ENCODE results near the gene STX5. TPM values are rescaled to one million over a fixed set of nuclear protein-coding genes. Genes with fewer than 3 reads are reported as not detected.
A peak's percentile ranks its signal among the peaks of the same experiment; 100 is the strongest.
"Not testable (repeated sequence)": the region's sequence is repeated elsewhere in the genome, so short reads cannot be mapped to it uniquely, and the experiment has no call there.

Gene STX5
- total RNA-seq, 1 donor from 2014 or later, result 25.1 TPM

GRCh38 chr11:62854013-62854824 lies 22.4 kb upstream of the STX5 start:
- no peak for ATAC-seq

- ATAC-seq, result no peak
Measured at GRCh38 chr11:62853279-62853965, 21.6 kb upstream of the STX5 start.

- ATAC-seq, result no peak
Measured at GRCh38 chr11:62852523-62853188, 20.8 kb upstream of the STX5 start.

GRCh38 chr11:62851807-62852522 lies 20.1 kb upstream of the STX5 start:
- ATAC-seq, result no peak

GRCh38 chr11:62850911-62851806 lies 19.3 kb upstream of the STX5 start:
- no peak for ATAC-seq

GRCh38 chr11:62847767-62848314 lies 16.0 kb upstream of the STX5 start:
- no peak for ATAC-seq

GRCh38 chr11:62846177-62846576 lies 14.3 kb upstream of the STX5 start:
- no peak for ATAC-seq

- no peak for ATAC-seq
Measured at GRCh38 chr11:62844154-62844553, 12.3 kb upstream of the STX5 start.

- ATAC-seq, result no peak
Measured at GRCh38 chr11:62843466-62843865, 11.6 kb upstream of the STX5 start.

- not testable (repeated sequence) for ATAC-seq
Measured at GRCh38 chr11:62842891-62843290, 11.0 kb upstream of the STX5 start.

GRCh38 chr11:62842171-62842741 lies 10.4 kb upstream of the STX5 start:
- no peak for ATAC-seq

GRCh38 chr11:62841361-62842170 lies 9.7 kb upstream of the STX5 start:
- ATAC-seq, result peak; percentile 83

GRCh38 chr11:62840721-62841360 lies 9.0 kb upstream of the STX5 start:
- ATAC-seq, result peak; percentile 3

GRCh38 chr11:62839050-62839945 lies 7.4 kb upstream of the STX5 start, which contains the start of gene WDR74:
WDR74 (minus strand) TSS chr11:62839590; CDS start chr11:62839570, 20 bp downstream.
- peak; percentile 75 for ATAC-seq

- no peak for ATAC-seq
Measured at GRCh38 chr11:62835336-62835735, 3.5 kb upstream of the STX5 start.

- ATAC-seq, result peak; percentile 7
Measured at GRCh38 chr11:62832336-62833234, 734 bp upstream of the STX5 start, which contains the start of gene TEX54. TEX54 (minus strand) TSS chr11:62832841.

GRCh38 chr11:62830904-62831519 lies 839 bp downstream of the STX5 start:
- ATAC-seq, result no peak
